ENCODE results near the gene SLC25A48. TPM values are rescaled to one million over a fixed set of nuclear protein-coding genes. Genes with fewer than 3 reads are reported as not detected.
"Not testable (repeated sequence)": the region's sequence is repeated elsewhere in the genome, so short reads cannot be mapped to it uniquely, and the experiment has no call there.

Gene SLC25A48
- total RNA-seq, 2 experiments from 2014 or later, result not detected

DNA sequence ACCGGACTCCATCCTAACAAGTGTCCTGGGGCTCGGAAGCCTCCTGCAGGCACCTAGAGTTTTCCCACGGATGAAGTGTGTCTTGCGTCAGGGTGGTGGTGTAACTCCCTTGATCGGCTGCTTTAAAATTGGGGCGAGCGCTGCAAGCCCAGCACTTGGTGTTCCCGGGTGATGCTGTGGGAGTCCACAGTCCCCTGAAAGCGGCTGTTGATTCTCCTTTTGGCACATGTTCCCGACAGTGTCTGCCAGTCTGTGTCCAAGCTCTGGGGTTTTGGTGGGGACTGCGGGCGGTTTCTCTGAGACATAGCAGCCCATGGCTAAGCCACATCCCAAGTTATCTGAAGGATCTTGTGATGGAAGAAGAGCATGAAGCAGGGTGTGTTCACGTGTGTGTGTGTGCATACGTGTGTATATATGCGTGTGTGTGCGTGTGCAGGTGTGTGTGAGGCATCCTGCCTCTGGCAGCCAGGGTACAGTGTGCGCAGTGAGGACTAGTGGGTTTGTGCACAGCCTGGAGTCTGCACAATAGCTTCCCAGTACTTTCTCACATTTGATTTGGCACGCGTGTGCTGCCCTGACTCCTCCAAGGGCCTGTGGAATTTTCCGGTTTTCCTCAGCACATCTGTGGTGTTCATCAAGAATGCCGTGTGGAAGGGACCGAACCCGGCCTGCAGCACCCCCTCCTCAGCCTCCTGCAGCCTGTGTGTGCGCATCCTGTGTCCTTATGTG is 16.9 kb downstream of the SLC25A48 start:
- POLR2A ChIA-PET, result no interaction called here
- CTCF ChIA-PET, result no interaction called here

DNA sequence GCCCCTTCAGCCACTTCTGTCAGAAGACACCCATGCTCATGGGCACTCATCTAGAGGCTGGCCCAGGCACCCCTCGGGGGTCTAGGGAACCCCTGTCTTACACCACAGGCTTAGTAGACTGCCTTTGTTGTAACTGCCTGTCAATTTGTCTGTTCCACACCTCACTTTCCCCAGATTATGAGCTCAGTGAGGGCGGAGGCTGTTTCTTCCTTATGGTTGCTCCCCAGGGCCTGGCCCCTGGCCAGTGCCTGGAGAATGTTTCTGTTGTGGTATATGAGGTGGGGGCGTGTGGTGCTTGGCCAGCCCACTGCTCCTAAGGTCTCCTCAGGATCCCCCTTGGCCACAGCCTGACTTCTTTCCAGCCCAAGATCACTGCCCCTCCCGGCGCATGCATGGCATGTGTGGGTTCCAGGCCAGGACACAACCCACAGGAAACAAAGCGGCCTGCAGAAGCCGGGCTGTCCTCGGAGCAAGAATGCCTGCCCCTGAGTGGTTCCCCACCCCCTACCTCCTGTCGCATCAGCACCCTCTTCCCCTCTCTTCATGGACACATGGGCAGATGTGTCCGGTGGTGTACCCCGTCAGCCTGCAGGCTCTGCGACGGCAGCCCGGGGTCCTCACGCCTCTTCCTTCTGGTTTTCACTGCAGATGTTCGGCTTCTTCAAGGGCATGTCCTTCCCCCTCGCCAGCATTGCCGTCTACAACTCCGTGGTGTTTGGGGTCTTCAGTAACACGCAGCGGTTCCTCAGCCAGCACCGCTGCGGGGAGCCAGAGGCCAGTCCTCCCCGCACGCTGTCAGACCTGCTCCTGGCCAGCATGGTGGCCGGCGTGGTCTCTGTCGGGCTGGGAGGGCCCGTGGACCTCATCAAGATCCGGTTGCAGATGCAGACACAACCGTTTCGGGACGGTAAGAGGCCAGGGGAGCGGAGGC is 17.7 kb downstream of the SLC25A48 start:
- CTCF ChIA-PET, result no interaction called here

DNA sequence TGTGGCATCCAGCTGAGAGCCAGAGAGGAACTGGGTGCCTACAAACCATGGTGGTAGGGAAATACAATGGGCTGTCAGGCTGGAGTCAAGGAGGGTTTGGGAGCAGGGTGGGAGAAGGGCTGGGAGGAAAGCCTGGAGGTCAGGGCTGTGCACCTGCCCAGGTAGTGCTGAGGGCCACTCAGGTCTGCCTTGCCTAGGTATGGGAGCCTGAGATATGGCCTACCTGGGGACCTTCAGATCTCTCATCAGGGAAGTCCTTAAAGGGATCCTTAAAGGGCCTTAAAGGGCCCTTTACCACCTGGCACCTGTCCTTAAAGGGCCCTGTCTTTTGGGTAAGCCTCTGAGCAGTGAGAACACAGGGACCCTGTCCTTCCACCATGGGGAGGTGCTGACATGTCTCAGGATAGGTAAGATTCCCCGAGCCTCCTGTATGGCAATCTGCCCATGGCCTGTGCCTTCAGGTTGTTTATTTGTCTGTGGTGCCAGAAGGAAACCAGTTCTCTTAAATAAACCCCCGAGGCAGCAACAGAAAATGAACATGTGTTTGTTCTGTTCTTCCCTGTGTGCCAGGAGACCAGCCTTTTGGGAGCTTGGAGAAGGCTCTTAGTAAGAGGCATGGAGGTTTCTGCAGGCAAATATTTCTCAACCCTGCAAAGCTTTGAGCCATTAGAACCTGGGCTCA is 23.3 kb downstream of the SLC25A48 start:
- CTCF ChIA-PET, result no interaction called here
- POLR2A ChIA-PET, result no interaction called here

More for the DNA sequence above, 17.7 kb downstream of the SLC25A48 start:
- POLR2A ChIA-PET, result no interaction called here

DNA sequence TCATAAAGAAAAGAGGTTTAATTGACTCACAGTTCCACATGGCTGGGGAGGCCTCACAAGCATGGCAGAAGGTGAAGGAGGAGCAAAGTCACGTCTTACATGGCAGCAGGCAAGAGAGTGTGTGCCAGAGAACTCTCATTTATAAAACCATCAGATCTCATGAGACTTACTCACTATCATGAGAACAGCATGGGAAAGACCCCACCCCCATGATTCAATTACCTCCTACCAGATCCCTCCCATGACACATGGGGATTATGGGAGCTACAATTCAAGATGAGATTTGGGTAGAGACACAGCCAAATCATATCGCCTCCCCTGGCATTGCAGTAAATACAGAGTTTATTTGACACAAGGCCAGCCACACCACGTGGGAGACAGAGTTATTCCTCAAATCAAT is 24.7 kb downstream of the SLC25A48 start:
- POLR2A ChIA-PET, CTCF ChIA-PET: not testable (repeated sequence)

DNA sequence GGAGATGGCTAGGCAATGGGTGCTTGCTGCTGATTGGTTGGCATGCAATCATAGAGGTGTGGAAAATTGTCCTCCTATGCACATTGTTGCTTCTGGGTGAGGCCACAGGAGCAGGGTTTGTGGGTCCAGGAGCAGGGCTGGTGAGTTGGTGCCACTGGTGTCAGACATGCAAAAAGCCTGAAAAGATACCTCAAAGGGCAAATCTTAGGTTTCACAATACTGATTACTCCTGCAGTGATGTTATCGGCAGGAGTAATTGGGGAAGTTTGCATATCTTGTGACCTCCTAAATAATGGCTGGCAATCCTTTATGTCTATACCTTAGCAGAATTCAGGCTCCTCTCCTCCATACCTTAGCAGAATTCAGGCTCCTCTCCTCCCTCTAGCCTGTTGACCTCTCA is 25.2 kb downstream of the SLC25A48 start:
- CTCF ChIA-PET, result no interaction called here
- POLR2A ChIA-PET, result no interaction called here

DNA sequence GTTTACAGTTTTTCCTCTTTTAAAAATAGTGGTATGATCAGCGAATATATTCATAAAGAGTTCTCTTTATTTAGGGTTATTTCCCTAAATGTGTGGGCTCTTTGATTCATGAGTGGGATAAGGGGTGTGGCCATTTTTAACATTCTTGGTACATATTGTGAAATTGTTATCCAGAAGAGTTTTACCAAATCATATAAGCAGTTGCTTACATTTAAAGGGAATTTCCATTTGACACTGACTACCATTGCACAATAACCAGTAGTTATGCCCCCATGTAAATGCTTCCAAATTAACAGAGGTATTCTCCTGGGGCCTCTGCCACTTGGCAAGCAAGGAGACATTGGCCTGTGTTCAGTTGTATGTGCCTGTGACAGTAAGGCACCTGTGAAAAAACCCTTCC is 27.2 kb downstream of the SLC25A48 start:
- POLR2A ChIA-PET, result no interaction called here
- CTCF ChIA-PET, result no interaction called here

DNA sequence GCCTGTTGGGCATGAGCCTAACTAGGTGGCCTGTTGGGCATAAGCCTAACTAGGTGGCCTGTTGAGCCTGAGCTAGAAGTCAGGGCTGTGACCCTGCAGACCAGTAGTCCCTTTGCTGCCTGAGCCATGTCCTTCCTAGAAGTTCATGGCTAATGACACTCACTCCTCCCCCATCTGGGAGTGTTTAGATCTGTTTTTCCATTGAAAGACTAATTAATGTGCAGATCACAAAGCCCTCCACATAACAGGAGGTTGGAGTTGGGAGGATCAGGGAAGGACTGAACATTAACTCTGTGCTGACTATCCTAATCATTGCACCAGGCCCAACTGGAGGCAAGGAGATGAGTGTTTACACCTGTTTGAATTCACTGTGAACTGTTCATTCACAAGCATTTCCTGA is 27.6 kb downstream of the SLC25A48 start:
- ChIA-PET CTCF (no interaction called here), POLR2A (no interaction called here)

DNA sequence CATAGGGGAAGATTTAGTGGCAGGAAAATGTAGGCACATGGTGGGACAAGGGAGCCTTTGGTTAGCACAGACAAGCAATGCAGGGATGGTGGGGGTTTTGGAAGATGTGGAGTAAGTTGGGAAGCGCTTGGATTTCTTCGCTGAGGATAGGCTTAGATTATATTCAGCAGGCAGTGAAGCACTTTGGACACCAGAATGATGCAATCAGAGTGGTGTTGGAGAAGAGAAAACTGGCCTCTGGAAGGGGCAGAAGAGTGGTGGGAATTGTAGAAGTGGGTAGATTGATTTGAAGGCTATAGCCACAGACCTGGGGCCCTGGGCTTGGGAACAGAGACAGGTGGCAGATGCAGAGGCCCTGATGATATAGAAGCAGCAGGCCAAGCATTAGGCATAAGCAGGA is 28.3 kb downstream of the SLC25A48 start:
- ChIA-PET POLR2A (no interaction called here), CTCF (no interaction called here)

DNA sequence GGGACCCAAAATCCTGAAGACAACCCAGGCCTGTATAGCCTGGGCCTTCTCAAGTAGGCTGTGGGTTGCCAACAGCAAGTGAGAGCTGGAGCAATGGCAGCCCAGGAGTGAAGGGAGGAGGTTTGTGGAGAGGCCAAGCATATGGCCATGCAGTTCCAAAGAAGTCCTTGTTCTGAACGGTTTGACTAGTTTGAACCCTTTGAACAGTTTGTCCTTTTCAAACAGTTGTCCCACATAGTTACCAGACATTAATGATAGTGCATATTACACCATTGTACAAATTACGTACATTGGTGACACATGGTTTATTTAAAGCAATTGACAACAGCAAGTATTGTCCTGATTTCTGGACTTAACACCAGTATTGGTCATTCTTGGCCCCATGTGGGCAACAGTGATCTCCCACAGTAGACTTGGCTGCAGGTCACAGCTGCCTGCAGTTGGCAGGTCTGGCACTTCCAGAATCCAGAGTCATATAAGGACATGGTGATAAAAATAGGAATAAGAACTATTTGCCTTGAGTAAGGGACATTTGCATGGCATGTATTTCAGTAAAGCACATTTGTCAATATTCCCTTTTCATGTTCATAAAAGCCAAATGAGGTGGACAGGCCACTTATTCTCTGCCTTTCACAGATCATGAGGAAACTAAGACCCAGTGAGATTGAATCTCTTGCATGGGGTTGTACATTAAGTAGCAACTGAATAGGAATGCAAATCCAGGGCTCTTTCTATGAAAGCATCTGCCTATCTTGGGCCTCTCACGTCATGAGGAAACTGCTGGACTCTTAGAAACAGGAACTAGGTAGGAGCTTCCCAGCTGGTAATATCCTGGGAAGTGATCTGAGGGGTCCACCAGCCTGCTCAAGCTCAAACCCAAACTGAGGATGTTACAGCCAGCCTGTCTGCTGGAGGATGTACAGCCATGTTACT is 30.3 kb downstream of the SLC25A48 start:
- POLR2A ChIA-PET, result no interaction called here
- CTCF ChIA-PET, result no interaction called here

DNA sequence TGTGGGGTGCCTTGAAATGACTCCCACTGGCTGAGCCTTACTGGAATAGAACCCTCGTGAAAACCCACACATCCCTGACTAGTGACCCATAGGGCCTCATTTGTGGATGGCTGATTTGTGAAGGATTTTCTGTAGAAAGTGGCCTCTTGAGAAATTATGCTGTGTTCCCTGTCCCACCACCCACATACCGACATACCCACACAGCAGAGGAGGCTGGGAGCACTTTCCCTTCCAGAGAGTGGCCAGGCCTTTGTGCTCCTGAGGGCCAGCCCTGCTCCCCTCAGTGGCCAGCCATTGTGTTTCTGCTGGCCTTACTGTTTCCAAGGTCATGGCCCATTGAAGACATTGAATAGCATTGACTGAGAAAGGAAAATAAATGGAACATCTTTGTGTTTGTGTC is 31.6 kb downstream of the SLC25A48 start:
- CTCF ChIA-PET, result no interaction called here
- POLR2A ChIA-PET, result no interaction called here

DNA sequence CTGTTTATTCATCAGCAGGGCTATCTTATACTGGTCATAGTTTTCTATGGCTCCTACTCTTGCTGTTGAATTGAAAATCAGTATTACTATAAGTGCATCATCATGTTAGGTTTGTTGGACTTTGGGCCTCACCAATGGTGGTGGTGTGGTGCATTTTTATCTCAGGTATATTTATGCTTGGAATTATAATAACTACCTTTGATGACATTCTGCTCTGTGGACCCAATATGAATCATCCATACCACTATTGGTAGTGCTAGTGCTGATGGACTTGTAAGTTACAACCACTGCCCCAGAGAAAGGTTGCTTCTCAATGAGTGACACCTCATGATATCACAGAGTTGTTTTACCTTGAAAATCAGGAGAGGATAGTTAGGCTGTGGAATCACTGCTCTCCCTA is 33.1 kb downstream of the SLC25A48 start:
- ChIA-PET CTCF (no interaction called here), POLR2A (no interaction called here)

DNA sequence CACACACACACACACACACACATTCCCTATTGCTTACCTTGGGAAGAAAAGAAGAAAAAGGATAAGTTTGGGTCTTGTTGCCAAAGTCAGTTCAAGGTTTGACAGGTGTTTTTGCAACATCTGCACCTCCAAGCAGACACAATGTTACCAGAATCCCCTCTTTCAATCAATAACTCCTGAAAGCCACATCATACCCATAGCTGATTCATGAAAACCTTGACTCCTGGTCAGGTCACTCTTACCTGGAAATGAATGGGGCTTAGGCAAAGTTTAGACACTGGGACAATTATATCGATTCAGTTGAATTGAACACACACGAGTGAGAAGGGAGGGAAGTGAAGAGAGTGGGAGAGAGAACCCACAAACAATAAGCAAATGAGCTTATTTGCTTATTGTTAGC is 34.2 kb downstream of the SLC25A48 start:
- ChIA-PET POLR2A (no interaction called here), CTCF (no interaction called here)

DNA sequence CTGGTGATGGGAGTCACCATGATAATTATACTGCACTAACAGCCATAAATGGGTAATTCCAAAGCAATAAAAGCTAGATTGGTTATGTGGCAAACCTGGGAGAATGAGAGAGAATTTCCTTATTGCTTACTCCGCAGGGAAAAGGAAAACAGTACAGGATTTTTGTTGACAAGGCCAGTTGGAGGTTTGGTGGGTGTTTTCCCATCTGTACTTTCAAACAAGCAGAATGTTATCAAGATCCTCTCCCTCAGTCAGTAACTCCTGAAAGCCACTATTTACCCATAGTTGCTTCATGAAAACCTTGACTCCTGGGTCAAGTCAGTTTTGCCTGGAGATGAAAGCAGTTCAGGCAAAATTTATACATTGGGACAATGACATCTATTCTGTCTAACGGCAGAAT is 34.8 kb downstream of the SLC25A48 start:
- ChIA-PET POLR2A (no interaction called here), CTCF (no interaction called here)

DNA sequence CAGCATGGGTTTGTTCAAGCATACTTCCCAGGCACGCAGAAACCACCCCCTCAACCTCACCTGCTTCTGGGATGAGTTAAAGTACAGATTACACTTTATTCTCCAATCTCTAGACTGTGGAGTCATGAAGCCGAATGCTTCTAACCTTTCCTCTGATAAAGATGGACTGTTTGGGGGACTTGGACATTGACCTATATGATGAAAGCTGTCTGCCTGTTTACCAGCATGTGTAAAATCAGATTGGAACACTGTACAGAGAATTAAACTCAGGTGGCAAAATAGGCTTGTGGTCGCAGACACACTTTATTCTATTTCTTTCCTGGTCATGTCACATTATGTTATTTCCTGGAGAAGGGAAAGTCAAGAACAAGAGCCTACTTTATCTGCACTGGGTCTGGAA is 35.5 kb downstream of the SLC25A48 start:
- POLR2A ChIA-PET, result no interaction called here
- CTCF ChIA-PET, result no interaction called here

DNA sequence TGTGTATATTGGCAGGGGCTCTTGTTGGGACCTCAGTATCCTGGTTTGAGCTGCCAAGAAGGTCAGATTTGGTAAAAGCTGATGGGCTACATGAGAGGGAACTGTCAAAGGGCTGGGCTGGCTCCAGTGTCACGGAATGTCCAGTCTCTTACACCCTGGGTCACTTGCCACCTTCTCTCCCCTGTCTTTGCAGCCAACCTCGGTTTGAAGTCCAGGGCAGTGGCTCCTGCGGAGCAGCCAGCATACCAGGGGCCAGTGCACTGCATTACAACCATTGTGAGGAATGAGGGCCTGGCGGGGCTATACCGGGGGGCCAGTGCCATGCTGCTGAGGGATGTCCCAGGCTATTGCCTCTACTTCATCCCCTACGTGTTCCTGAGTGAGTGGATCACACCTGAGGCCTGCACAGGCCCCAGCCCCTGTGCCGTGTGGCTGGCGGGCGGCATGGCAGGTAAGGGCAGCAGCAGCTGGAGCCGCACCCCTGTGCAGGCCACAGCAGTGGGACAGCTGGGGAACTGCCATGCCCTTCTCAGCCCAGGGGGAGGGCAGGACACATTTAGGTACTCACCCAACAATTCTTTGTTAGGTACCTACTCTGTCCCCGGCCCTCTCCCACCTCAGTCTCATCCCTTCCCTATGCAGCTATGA is 36.9 kb downstream of the SLC25A48 start:
- ChIA-PET POLR2A (no interaction called here), CTCF (interaction anchor here (0.6 kb wide), 1 partner anchor 25 kb away, joined by 4 read pairs; no protein-coding TSS in a partner anchor)

DNA sequence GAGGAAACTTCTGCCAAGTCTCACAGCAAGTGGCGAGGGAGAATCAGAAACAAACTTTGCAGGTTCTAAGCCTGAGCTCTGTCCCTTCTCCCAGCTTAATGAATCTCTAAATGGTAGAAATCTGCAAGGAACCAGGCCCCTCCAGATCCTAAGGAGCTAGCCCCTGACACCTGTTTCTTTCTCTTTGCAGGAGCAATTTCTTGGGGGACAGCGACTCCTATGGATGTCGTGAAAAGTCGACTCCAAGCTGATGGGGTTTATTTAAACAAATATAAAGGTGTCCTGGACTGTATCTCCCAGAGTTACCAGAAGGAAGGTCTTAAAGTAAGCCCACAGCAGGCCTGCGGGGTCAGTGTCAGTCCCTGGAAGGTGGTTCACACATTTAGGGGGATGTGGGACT is 39.4 kb downstream of the SLC25A48 start:
- POLR2A ChIA-PET, result no interaction called here
- CTCF ChIA-PET, result no interaction called here

DNA sequence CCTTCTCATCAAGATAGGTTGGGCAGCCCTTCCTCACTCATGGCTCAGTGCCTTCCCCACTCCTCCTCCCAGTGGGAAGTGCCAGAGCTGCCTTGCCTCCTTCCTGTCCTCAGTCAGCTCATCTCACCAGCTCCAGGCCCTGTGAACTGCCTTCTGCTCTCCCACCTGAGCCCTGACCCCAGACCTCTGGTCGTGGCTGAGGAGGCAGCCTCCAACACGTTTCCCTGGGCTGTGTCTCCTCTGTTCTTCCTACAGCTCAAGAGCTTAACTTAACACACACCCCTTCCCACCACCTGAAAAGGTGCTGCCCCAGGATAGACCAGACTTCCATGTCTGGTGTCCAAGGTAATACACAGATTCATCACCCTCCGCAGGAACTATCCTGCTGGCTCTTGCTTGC is 40.0 kb downstream of the SLC25A48 start:
- CTCF ChIA-PET, result interaction anchor here (1.7 kb wide), 1 partner anchor 10 kb away, joined by 3 read pairs; no protein-coding TSS in a partner anchor
- POLR2A ChIA-PET, result no interaction called here

DNA sequence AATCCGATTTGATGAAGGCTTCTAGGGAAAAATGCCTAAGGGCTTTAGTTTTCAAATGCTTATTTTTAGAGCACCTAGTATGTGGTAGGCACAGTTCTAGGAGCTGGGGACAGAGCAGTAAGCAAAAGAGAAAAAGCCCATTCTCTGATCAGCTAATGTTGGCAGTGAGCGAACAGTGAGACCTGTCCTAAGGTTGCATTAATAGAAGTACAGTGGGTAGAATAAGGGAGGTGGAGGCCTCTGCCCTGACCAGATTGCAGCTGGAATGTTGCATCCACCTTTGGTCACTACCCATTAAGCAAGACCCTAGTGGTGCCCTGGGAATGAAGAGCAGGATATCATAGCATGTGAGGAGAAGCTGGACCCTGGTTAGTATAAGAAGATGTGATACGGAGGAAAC is 41.1 kb downstream of the SLC25A48 start:
- ChIA-PET POLR2A (no interaction called here), CTCF (interaction anchor here (1.7 kb wide), 1 partner anchor 9 kb away, joined by 3 read pairs; no protein-coding TSS in a partner anchor)

DNA sequence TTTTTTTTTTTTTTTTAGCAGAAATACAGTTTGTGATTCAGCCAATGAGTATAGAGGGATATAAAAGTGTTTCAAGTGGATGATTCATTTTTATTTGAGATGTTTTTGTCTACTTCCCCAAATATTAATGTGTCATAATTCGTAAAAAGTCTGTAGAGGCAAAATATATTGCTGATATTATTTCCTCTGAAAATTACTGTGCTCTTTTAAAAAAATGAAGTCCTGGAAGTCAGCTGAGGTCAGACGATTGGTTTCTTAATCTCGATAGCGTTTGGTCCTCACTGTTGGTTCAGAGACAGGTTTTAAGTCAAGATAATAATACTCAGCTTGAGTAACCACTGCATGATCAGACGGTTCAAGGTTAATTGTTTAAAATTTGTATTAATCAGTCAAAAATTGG is 41.7 kb downstream of the SLC25A48 start:
- ChIA-PET POLR2A (no interaction called here), CTCF (no interaction called here)
